Ovary (tissue), 9 donors: ENCODE measurements around the gene PNMA6E. TPM values are rescaled to one million over a fixed set of nuclear protein-coding genes. Genes with fewer than 3 reads are reported as not detected.

Experiments used
- DNase-seq, 5 donors: peaks; one replicate each; pipeline ENCODE4 v3.0.0-alpha.2; 2019 to 2020
- H3K27ac ChIP-seq, 2 donors: fragments of 200-600 bp; one replicate each; pipeline versions ENCODE4 v1.5.1 to v1.8.0; 2019 to 2022
- H3K27me3 ChIP-seq: fragments of 200-600 bp; one replicate; pipeline ENCODE4 v1.8.0; 2022
- H3K36me3 ChIP-seq: fragments of 200-600 bp; sonication (generic); one replicate; pipeline ENCODE4 v1.5.1; 2019
- H3K4me1 ChIP-seq: one replicate; pipeline ENCODE4 v1.8.1; 2013; ENCODE audit warnings: mild to moderate bottlenecking, moderate library complexity; ENCODE audit not compliant: insufficient read depth
- H3K4me3 ChIP-seq: fragments of 200-600 bp; sonication (generic); one replicate; pipeline ENCODE4 v1.5.1; 2017
- H3K9me3 ChIP-seq, 2 donors: fragments of 200-600 bp in 1 of 2; sonication (generic) in 1 of 2; one replicate each; pipeline versions ENCODE4 v1.5.1 to v1.8.1; 2013 to 2019; ENCODE audit warnings: mild to moderate bottlenecking in 1 of 2, moderate library complexity in 1 of 2
- CTCF ChIP-seq, 3 donors: fragments of 450-650 bp in 2 of 3; fragments of 200-600 bp in 1 of 3; IDR thresholded peaks; one replicate each; pipeline versions ENCODE4 v1.5.1 to v1.8.0; 2016 to 2022; ENCODE audit warnings: antibody characterized with exemption in 3 of 3, mild to moderate bottlenecking in 1 of 3
- EP300 ChIP-seq: sonication (generic); formaldehyde crosslinking; IDR thresholded peaks from one replicate; pipeline ENCODE4 v1.6.1; 2017; ENCODE audit warnings: antibody characterized with exemption
- POLR2A ChIP-seq: fragments of 450-650 bp; IDR thresholded peaks from one replicate; pipeline ENCODE4 v1.6.1; 2017; ENCODE audit warnings: antibody characterized with exemption, mild to moderate bottlenecking, moderate library complexity
- WGBS, 3 donors: extraction: QIAGEN DNeasy Blood & Tissue Kit in 1 of 3; methylation state at CpG; one replicate each; pipeline versions ENCODE4 v1.1.5 to v1.1.7; 2013 to 2017; 5-methylcytosine and 5-hydroxymethylcytosine counted together
- intact Hi-C, 4 donors: fragments of 100-400 bp; cut with DNase I; formaldehyde crosslinking; loops; one replicate each; pipeline versions ENCODE4 v1.11.0 to v1.15.1; 2022 to 2023
- polyA plus RNA-seq, 2 donors: library from polyadenylated mRNA; stranded (reverse); fragments of 200-250 nt in 1 of 2; fragments of 350-450 nt in 1 of 2; fragmentation: Illumina TruSeq in 1 of 2; extraction: RNeasy Lipid Tissue Mini Kit (QIAGEN cat#74804) in 1 of 2; gene quantifications; one replicate each; pipeline ENCODE4 v1.2.3, GENCODE V29; 2013 to 2014
- total RNA-seq, 7 donors: library from RNA; depleted of rRNA in 2 of 7; stranded (reverse); fragments of >200 nt in 2 of 7; fragmentation: NEBNext Ultra II Directional in 3 of 7; extraction: Animal tissue kit (Norgen Biotek cat#: 25700) in 3 of 7; gene quantifications; one replicate each; pipeline versions ENCODE4 v1.1.0 to v1.2.4, GENCODE V29; 2016 to 2023
- donor health status: DM: no; HTN: no; CAD: no; lungs with moderate emphysema.
- donor health status: DM: no; HTN: no; CAD: no.
- donor health status: Bipolar disorder and iron deficiency.
- donor health status: DM: yes; HTN: yes; CAD: no.
- donor health status: DM: no; HTN: no; CAD: no.
- donor health status: DM: yes; HTN: yes; CAD: no.

The PNMA6E gene
- total and polyA plus RNA-seq, 9 donors = 0.10 to 3.5 (median 2.5) TPM

- 82 to 86% (median 85%) methylated on average over 25 of the region's 25 CpGs for WGBS, 3 donors
- intact Hi-C loops = no loop called here
- no peak for TF ChIP-seq EP300
- no peak for TF ChIP-seq POLR2A
- no peak for TF ChIP-seq CTCF (IDR thresholded peaks at IDR 0.05)
- no peak for DNase-seq
- H3K36me3 ChIP-seq = no peaks in the 10 kb centered on the region
- H3K4me1 ChIP-seq = no peaks in the 10 kb centered on the region
- no peak overlapping the region for H3K27ac ChIP-seq
- H3K9me3 ChIP-seq = no peaks in the 10 kb centered on the region
- H3K4me3 ChIP-seq = no peak overlapping the region
- no peaks in the 10 kb centered on the region for H3K27me3 ChIP-seq
Measured at GRCh38 chrX:153443476-153444332, 42.6 kb upstream of the PNMA6E start.

GRCh38 chrX:153442463-153442862 is 41.3 kb upstream of the PNMA6E start:
- no peak overlapping the region for H3K27ac ChIP-seq
- DNase-seq = no peak
- intact Hi-C loops = no loop called here
- no peaks in the 10 kb centered on the region for H3K36me3 ChIP-seq
- H3K4me3 ChIP-seq = no peak overlapping the region
- WGBS, 3 donors = 71 to 84% (median 76%) methylated on average over 5 of the region's 5 CpGs
- no peaks in the 10 kb centered on the region for H3K4me1 ChIP-seq
- TF ChIP-seq EP300 = no peak
- no peak for TF ChIP-seq POLR2A
- TF ChIP-seq CTCF (IDR thresholded peaks at IDR 0.05) = no peak
- H3K9me3 ChIP-seq = no peaks in the 10 kb centered on the region
- H3K27me3 ChIP-seq = no peaks in the 10 kb centered on the region

- Histone ChIP-seq H3K9me3 (no peaks in the 10 kb centered on the region), H3K4me1 (no peaks in the 10 kb centered on the region), H3K36me3 (no peaks in the 10 kb centered on the region), H3K27me3 (no peaks in the 10 kb centered on the region), H3K4me3 (no peak overlapping the region), H3K27ac (no peak overlapping the region)
- WGBS, 3 donors = 67 to 74% (median 73%) methylated on average over 9 of the region's 9 CpGs
- intact Hi-C loops = no loop called here
- TF ChIP-seq CTCF (IDR thresholded peaks at IDR 0.05) (no peak), POLR2A (no peak), EP300 (no peak)
- no peak for DNase-seq
Measured at GRCh38 chrX:153441981-153442380, 40.8 kb upstream of the PNMA6E start.

GRCh38 chrX:153441296-153441695 is 40.1 kb upstream of the PNMA6E start:
- WGBS, 3 donors = 46 to 60% (median 48%) methylated on average over 7 of the region's 7 CpGs
- Histone ChIP-seq H3K27ac (no peak overlapping the region), H3K27me3 (no peaks in the 10 kb centered on the region), H3K4me3 (no peak overlapping the region), H3K36me3 (no peaks in the 10 kb centered on the region), H3K9me3 (no peaks in the 10 kb centered on the region), H3K4me1 (no peaks in the 10 kb centered on the region)
- DNase-seq = no peak
- TF ChIP-seq POLR2A (no peak), EP300 (no peak), CTCF (IDR thresholded peaks at IDR 0.05) (no peak)
- intact Hi-C loops = no loop called here
